Activated CD4-positive, CD25-positive, alpha-beta regulatory T cell (primary cell): ENCODE results near the gene ALKBH1.
A peak's percentile ranks its signal among the peaks of the same experiment; 100 is the strongest.
"Not testable (repeated sequence)": the region's sequence is repeated elsewhere in the genome, so short reads cannot be mapped to it uniquely, and the experiment has no call there.

Experiments used
- DNase-seq, 4 experiments: peaks; one replicate each; lab custom pipeline; 2025; lab: John Stamatoyannopoulos, UW

Gene ALKBH1

DNA sequence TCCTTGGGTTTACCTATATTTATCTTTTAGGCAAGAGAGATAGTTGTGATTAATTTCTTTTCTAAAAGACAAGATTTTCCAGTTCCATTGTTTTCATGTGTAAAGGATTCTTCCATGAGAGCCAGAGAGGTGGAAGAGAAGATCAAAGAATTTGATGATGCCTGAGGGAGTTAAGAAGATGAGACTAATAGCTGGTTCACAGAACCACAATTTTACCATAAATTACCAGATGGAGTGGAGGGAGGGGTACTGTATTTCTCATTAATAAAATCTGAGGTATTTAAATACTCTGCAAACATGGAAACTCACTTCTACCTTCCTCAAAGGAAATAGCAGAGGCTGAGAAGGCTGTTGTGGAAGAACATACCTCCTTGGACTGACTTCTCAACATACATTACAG, 34.6 kb downstream of the ALKBH1 start:
- no peak for DNase-seq

DNA sequence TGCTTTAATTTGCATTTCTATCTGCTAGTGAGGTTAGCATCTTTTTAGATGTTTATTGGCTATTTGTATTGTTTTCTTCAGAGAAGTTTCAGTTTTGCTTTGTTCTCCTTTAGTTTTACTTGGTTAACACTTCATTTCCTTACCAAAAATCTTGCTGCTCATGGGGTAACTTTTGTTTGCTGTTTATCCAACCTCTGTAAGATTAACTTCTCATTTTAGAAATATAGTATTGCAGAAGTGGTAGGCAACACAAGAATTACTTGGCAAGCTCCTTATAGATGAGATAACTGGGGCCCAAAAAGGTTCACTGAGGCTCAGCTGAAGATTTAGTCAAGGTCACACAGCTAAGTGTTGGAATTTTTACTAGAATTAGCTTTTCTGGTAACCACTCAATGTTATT, 40.5 kb downstream of the ALKBH1 start:
- DNase-seq: no peak

DNA sequence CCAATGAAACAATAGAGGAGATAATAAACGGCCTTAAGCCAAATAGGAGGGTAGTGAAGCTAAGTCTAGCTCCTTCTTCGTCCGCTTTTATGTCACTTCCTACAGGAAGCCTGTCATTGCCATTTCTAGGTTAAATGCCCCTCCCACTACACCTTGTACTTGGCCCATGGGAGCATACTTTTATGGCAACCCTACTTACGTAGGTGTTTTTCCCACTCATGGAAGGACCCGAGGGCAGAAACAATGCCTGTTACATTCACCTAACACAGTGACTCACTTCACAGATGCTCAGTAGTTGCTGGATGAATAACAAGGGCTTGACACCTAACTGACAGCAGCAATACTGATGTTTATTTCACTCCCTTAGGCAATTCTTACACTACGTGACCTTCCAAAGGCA, 44.5 kb downstream of the ALKBH1 start:
- no peak for DNase-seq

DNA sequence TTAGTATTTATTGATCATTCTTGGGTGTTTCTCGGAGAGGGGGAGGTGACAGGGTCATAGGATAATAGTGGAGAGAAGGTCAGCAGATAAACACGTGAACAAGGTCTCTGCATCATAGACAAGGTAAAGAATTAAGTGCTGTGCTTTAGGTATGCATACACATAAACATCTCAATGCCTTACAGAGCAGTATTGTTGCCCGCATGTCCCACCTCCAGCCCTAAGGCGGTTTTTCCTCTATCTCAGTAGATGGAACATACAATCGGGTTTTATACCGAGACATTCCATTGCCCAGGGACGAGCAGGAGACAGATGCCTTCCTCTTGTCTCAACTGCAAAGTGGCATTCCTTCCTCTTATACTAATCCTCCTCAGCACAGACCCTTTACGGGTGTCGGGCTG, 46.3 kb downstream of the ALKBH1 start:
- DNase-seq: not testable (repeated sequence)

DNA sequence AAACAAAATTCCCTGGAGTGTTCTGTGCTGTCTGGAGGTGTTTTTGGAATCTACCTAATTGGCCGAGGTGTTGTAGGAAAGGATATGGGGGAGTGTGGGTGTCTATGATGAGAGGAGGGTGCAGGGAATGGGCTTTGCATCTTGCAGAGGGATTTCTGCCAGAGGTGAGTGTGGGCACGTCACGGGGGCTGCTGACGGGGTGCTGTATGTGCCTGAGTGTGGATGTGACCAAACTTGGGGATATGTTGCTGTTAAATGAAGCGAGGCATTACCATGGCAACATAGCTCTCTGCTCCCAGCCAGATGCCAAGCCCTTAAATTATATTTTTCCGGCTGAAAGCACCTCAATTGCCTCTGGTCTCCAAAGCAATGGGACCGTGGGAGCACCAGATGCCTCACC, 47.1 kb downstream of the ALKBH1 start:
- DNase-seq: no peak

DNA sequence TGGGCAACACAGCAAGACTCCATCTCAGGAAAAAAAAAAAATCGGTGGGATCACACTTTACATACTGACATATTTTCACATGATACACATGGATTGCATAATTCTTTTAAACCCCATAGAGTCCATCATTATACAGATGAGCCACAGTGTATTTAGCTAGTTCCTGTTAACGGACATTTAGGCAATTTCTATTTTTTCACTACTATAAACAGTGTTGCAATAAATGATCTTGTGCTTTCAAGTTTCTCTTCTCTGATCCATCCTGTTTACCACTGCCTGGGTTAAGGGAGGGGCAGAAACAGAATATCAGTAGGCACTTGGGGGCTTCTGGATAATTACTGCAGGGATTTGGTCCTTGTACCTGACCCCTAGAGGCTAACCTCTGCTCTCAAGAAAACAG, 48.0 kb downstream of the ALKBH1 start:
- DNase-seq: no peak

DNA sequence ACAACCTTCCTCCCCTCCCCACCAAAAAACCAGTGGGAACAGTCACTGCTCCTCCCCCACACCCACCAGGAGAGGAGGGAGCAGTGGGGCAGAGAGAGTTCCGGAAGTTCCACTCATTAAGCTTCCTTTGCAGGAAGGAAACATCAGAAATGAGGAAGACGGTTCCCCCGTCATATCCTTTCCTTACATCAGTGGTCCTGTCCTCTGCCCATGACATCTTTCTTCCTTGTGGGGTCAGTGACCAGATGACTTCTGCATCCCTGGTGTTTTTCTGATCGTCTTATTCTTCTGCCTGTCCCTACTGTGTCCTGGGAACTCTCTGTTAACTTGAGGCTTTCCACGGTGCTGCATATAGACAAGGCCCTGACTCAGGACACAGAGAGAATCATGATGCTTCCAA, 50.5 kb downstream of the ALKBH1 start:
- no peak for DNase-seq

DNA sequence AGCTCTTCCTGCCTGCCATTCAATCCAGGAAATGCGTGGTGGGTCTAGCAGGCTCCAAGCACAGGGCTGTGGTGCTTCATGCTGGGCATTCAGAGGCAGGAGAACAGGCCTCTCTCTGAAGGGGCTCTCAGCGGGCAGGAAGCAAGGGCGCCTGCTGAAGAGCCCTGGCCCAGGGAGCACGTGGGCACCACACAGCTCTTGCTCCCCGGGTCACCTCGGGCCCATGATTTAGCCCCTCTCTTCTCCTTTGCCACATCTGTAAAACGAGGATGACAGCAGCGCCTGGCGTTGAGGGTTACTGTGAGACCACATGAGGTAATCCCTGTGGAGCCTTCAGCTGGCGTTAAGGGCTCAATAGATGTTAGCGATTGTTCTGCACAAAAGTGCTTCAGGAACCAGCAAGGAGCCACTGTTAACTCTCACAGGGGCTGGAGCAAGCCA, 53.8 kb downstream of the ALKBH1 start:
- no peak for DNase-seq

DNA sequence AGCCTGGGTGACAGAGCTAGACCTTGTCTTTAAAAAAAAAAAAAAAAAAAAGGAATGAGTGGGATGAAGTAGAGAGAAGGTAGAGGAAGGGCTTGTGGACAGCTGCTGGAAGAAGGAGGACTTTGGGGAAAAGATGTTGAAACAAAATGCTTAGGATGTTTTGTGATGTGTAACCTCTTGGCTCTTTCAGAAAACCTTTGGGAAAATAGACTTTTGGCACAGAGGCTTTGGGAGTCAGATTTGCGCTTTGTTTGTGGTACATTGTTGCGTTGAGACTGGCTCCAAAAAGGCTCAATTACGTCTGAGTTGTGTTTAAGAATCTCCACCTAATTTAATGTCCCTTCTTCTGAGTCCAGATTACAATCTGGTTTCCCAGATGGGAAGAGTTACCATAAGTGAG, 58.5 kb downstream of the ALKBH1 start:
- DNase-seq: no peak

DNA sequence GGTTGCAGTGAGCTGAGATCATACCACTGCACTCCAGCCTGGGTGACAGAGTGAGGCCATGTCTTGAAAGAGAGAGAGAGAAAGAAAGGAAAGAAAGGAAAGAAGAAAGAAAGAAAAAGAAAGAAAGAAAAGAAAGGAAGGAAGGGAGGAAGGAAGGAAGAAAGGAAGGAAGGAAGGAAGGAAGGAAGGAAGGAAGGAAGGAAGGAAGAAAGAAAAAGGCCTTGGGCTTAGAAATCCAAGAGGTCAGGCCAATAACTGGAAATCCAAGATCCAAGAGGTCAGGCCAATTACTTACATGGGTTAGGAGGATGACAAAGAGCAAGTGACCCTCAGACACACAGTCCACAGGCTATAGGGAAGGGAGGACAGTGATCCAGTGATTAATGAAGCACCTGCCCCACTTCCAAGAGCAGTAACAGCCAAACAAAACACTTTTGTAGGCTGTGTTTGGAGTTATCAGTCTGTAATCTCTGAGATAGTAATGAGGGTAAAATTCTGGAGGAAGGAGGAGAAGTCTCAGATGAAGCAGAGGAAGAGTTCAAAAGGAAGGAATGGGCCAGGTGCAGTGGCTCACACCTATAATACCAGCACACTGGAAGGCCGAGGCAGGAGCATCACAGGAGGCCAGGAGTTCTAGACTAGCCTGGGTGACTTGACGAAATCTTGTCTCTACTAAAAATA, 59.2 kb downstream of the ALKBH1 start:
- DNase-seq: no peak

DNA sequence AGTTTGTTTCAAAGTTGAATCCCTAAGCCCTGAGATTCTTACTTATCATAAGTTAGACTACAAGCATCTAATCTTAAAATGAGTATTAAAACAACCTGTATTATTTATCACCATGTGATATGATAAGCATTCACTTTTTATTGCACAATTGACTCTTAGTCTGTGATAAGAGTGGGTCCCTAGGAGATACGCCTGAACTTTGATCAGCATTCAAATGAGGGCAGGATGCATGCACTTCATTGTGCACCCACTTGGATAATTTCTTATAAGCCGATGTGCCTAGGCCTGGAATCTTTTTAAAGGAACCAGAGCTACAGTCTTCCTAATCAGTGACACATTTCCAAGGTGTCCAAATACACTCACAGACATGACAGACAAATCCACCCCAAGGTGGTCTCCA, 60.0 kb downstream of the ALKBH1 start:
- DNase-seq: no peak

DNA sequence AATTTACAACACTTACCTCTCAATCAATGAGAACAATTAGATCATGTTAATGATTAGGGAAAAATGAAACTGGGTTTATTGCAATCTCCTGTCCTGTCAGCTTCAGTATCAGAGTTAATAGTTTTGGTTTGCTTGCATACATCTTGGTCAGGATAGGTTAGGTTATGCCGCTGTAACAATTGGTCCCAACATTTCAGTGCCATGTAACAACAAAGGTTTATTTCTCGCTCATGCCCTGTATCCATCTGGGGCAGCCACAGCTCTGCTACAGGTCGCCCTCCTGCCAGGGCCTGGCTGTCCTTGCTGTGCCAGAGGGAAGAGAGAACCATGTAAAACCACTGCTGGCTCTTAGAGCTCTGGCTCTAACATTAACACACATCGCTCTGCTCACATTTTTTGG, 60.9 kb downstream of the ALKBH1 start:
- no peak for DNase-seq

DNA sequence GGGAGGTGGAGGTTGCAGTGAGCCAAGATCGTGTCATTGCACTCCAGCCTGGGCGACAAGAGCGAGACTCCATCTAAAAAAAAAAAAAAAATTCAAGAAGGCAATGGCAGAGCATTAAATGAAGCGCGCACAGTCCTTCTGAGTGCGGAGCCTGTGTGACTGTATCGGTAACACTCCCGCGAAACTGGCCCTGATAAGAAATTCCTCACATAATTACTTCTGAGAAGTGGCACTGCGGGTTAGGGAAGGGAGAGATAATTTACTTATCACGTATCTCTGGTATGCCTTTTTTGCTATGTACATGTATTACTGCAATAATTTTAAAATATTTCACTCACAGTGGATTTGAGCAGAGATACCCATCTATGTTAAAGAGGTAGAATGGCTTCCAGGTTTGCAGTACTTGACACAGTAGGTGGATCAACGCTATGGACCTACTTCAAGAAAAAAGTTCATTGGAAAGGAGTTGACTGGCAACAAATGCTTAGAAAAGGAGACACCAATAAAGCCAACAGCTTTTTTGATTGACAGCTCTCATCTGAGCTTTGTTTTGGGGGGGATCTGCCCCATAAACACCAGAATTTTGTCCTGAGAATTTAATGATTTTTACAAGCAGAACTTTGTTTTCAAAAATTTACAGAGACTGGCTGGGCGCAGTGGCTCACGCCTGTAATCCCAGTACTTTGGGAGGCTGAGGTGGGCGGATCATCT, 62.1 kb downstream of the ALKBH1 start:
- DNase-seq: no peak

DNA sequence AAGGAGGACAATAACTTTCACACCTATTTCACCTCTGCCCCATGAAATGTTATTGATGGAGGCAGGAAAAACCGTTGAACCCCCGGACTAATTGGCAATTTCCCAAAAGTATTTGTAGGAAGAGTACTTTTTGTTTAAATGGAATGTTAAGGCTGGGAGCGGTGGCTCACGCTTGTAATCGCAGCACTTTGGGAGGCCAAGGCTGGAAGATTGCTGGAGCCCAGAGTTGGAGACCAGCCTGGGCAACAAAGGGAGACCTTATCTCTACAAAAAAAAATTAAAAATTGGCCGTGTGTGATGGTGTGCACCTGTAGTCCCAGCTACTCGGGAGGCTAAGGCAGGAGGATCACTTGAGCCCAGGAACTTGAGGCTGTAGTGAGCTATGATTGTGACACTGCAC, 65.4 kb downstream of the ALKBH1 start:
- DNase-seq: no peak

DNA sequence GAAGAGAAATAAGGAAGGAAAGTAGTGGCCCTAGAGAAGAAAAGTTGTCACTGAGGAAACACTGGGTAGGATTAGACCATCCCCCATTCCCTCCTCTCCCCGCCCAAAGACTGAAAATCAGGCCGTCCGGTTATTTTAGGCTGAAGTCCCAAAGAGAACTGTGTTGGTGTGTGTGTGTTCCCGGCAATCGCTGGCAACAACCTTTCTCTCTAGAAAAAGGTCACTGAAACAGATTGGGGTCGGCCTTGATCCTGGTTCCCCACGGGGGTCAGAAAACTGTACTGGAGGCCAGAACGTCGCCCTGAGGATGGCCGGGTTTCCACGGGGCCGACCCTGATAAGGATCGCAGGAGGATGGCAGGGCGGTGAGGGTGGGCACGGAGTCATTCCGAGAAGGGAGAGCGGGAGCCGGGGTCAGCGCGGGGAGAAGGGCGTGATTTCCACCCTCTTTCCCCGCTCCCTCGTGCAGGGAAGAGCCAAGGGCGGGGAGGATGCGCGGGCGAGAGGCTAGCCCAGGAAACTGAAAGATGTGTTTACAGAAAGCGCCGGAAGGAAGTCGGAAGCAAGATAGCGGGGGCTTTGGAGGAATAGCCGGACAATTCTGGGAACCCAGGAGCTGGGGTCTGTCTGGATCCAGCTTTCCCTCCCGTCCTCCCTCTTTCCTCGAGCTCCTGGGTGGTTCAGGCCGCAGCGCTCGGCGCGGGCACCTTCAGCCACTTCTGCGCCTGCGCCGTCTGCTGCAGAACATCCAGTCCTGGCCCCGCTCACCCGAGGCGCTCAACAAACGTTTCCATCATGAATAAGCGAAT, 66.1 kb downstream of the ALKBH1 start:
- DNase-seq: peak; percentile 29 to 37 (median 32)

DNA sequence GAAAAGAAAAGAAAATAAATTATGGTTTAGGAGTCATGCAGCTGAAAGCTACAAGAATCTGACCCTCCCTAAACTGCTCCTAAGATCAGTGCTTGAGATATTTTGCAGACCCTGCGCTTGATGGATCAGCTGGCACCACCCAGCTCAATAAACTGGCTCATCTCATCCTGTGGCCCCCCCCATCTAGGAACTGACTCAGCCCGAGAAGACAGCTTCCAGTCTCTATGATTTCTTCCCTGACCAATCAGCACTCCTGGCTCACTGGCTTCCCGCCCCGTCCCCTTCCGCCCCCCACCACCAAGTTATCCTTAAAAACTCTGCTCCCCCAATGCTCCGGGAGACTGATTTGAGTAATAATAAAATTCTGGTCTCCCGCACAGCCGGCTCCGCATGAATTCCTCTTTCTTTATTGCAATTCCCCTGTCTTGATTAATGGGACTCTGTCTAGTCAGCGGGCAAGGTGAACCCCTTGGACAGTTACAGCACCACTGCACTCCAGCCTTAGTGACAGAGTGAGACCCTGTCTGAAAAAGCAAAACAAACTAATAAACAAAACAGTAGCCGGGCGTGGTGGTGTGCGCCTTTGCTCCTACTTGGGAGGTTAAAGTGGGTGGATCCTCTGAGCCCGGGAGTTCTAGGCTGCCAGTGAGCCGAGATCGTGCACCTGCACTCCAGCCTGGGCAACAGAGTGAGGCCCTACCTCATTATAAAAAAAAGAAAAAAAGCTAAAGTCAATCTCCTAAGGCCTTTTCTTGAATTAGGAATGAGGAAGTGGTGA, 66.9 kb downstream of the ALKBH1 start:
- no peak for DNase-seq

DNA sequence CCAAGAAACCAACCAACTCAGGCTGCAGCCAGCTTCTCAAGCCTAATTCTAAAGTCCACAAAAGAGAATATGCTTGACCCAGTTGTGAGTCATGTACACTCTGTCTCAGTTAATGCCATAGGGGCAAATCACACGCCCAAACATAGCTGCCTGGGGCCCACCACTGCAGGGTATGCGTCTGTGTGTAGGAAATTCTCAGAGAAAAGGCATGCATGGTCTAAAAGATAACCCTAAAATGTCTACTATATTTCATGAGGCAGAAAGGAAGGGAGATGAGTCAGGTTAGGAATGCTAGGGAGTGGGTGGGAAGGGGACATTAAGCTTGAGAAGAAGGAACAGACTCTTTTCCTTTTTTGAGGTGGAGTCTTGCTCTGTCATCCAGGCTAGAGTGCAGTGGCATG, 69.1 kb downstream of the ALKBH1 start:
- DNase-seq: no peak

DNA sequence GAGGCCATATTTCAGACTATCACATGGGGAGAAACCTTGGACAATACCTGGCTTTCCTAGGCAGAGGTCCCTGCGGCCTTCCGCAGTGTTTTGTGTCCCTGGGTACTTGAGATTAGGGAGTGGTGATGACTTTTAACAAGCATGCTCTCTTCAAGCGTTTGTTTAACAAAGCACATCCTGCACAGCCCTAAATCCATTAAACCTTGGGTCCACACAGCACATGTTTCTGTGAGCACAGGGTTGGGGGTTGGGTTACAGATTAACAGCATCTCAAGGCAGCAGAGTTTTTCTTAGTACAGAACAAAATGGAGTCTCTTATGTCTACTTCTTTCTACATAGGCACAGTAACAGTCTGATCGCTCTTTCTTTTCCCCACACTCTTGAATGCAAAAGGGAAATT, 72.0 kb downstream of the ALKBH1 start:
- not testable (repeated sequence) for DNase-seq

DNA sequence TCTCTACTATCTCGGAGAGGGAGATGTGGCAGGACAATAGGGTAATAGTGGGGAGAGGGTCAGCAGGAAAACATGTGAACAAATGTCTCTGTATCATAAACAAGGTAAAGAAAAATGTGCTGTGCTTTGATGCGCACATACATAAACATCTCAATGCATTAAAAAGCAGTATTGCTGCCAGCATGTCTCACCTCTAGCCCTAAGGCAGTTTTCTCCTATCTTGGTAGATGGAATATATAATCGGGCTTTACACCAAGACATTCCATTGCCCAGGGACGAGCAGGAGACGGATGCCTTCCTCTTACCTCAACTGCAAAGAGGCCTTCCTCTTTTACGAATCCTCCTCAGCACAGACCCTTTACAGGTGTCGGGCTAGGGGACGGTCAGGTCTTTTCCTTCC, 72.4 kb downstream of the ALKBH1 start:
- DNase-seq: not testable (repeated sequence)

DNA sequence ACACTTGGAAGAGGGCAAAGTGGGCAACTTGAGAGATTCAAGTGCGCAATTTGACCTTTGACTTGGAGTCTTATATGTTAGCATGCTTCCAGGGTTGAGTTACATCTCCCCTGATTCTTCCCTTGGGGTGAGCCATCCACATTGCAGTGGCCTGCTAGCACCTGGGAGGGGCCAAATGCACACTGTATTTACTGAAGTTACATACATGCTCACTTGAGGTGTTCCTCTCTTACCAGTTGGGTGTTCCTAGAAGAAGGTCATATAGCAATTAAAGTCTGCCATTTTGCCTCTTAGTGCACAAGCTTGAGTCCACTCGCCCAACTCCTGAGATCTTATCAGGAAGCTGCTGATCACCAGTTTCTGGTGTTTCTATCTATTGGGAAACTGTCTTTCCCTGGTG, 77.7 kb downstream of the ALKBH1 start:
- no peak for DNase-seq

DNA sequence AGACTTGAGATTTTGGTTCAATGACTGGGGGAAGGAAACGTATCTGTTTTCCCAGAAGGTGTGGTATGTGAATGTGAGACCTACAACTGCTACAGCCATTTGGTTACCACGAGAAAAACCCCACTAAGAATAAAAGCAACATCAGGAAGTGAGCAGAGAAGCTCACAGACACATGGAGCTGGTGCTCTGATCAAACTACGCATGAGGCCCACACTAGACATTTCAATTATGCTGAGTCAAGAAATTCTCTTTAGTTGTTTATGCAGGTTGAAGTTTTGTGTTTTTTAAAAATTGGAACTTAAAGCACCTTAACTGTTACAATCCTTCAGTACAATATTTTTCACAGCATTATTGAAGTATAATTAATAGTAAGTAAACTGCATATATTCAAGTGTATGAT, 82.5 kb downstream of the ALKBH1 start:
- no peak for DNase-seq

DNA sequence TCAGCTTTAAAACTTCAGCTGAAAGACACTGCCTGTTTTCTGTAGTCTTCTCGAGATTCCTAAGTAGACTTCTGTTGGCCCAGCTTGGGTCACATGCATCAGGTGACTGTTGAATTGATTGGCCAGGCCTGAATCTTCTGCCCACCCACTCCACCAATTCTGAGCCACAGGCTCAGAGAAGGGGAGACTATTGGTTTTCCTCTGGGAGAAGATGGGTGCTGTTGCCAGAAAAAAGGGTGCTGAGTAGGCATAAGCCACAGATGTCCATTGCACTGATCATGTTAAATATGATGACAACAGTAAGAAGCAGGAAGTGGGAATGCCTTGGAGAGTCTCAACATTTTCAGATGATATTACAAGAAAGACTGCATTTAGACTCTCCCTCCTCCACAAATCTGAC, 84.6 kb downstream of the ALKBH1 start:
- no peak for DNase-seq
